Measurements from ENCODE around the gene SPAG17. TPM values are rescaled to one million over a fixed set of nuclear protein-coding genes. Genes with fewer than 3 reads are reported as not detected.

Gene SPAG17
- total RNA-seq, 2 experiments from 2014 or later = not detected

- ATAC-seq (ENCODE audit: low read depth) = no peak
- no peak overlapping the region for H3K4me3 Mint-ChIP-seq
- H3K9me3 Mint-ChIP-seq = no peaks in the 10 kb centered on the region
- POLR2A ChIA-PET = no interaction called here
- DNase-seq = no peak
- H3K27ac Mint-ChIP-seq = no peak overlapping the region
- no peaks in the 10 kb centered on the region for H3K36me3 Mint-ChIP-seq
- H3K4me1 Mint-ChIP-seq = no peaks in the 10 kb centered on the region
- H3K27me3 Mint-ChIP-seq = no peaks in the 10 kb centered on the region
Measured at GRCh38 chr1:118200836-118201235, 15.8 kb upstream of the SPAG17 start.

DNA sequence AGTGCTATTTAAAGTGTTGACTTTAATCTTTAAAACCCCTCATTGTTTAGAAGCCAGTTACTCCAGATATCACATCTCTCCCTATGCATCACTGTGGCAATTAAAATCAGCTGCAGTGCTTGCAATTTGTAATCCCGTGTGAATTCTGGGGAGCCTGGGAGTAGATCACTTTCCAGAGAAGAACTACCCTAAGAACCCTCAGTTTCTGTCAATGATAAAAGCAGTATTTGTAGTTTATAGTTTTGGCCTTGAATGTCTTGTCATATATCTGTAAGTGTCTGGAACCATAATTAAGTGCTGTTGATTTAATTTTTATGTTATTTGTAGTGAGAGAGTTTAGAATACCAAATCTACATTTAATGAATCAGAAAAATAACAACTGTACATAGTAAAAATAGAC lies 5.5 kb upstream of the SPAG17 start:
- no peaks in the 10 kb centered on the region for H3K27me3 Mint-ChIP-seq
- ATAC-seq (ENCODE audit: low read depth) (no peak), DNase-seq (no peak)
- H3K36me3 Mint-ChIP-seq = no peaks in the 10 kb centered on the region
- POLR2A ChIA-PET = no interaction called here
- H3K9me3 Mint-ChIP-seq = peaks cover 3% of the 10 kb centered on the region
- H3K27ac Mint-ChIP-seq = no peak overlapping the region
- H3K4me3 Mint-ChIP-seq = no peak overlapping the region
- H3K4me1 Mint-ChIP-seq = no peaks in the 10 kb centered on the region

GRCh38 chr1:118189564-118189963 lies 4.5 kb upstream of the SPAG17 start:
- ATAC-seq (ENCODE audit: low read depth) (no peak), DNase-seq (no peak)
- Mint-ChIP-seq H3K36me3 (no peaks in the 10 kb centered on the region), H3K27ac (no peak overlapping the region), H3K4me1 (no peaks in the 10 kb centered on the region), H3K9me3 (peaks cover 5% of the 10 kb centered on the region), H3K4me3 (no peak overlapping the region), H3K27me3 (no peaks in the 10 kb centered on the region)
- POLR2A ChIA-PET = no interaction called here

DNA sequence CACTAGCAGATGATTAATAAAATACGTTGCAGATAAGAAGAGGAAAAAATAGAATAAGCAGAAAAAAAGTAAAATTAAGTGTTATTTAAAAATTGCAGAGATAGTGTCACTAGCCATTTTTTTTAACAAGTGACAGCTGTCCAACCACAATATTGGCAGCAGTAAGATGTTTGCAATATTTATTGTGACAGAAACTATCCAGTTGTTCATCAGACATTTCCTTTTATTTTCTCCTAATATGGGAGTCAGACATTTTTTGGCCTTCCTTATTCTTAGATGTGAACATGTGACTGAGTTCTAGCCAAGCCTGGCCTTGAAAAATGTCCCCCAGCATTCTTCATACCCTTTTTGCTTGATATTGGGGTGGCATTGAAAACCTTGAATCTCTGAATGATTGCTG lies 3.4 kb upstream of the SPAG17 start:
- Mint-ChIP-seq H3K36me3 (no peaks in the 10 kb centered on the region), H3K4me3 (no peak overlapping the region), H3K27ac (no peak overlapping the region), H3K4me1 (no peaks in the 10 kb centered on the region), H3K27me3 (no peaks in the 10 kb centered on the region), H3K9me3 (peaks cover 5% of the 10 kb centered on the region)
- POLR2A ChIA-PET = no interaction called here
- DNase-seq (no peak), ATAC-seq (ENCODE audit: low read depth) (no peak)

- Mint-ChIP-seq H3K27ac (no peak overlapping the region), H3K4me3 (no peak overlapping the region), H3K27me3 (no peaks in the 10 kb centered on the region), H3K9me3 (peaks cover 1% of the 10 kb centered on the region), H3K36me3 (no peaks in the 10 kb centered on the region), H3K4me1 (no peaks in the 10 kb centered on the region)
- POLR2A ChIA-PET = no interaction called here
- DNase-seq (no peak), ATAC-seq (ENCODE audit: low read depth) (no peak)
Measured at GRCh38 chr1:118186026-118186425, 998 bp upstream of the SPAG17 start.

DNA sequence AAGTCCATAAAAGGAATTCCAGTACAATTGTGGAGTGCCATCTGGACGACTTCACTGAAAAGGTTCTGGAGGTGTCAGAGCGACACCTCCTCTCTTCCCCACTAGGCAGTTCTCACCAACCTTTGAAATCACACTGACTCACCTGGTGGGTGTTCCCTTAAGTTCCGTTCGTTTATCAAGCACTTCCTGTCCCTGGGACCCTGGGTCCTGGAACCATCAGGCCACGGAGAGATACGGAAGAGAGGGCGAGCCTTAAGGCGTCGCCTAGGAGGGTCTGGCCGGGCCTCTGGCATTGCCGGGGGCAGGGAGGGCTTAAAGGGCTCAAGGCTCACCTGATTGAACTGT lies 317 bp downstream of the SPAG17 start:
- ATAC-seq (ENCODE audit: low read depth) (no peak), DNase-seq (no peak)
- Mint-ChIP-seq H3K9me3 (peaks cover 1% of the 10 kb centered on the region), H3K27me3 (no peaks in the 10 kb centered on the region), H3K36me3 (no peaks in the 10 kb centered on the region), H3K4me3 (no peak overlapping the region), H3K27ac (no peak overlapping the region), H3K4me1 (no peaks in the 10 kb centered on the region)
- POLR2A ChIA-PET = no interaction called here

DNA sequence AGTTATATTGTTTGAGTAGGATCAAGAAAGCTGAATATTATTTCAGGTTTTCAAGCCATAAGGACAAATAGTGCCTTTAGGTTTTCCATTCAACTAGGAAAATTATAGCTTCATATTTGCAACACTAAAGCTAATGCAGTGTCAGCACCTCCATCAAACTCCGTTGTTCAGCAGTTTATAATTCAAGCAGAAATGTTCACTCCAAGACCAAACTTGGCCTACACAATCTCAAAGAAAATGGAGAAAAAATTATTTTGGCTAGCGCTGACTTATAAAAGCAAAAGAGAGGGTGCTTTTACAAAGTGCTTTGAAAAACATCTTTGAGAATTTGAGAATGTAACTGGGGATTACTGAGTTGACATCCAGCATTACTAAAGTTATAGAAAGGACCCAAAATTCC lies 1.4 kb downstream of the SPAG17 start:
- H3K9me3 Mint-ChIP-seq = peaks cover 1% of the 10 kb centered on the region

GRCh38 chr1:118177998-118178397 lies 7.0 kb downstream of the SPAG17 start:
- H3K27ac Mint-ChIP-seq = no peak overlapping the region
- no peak for DNase-seq
- peaks cover 3% of the 10 kb centered on the region for H3K27me3 Mint-ChIP-seq
- peaks cover 2% of the 10 kb centered on the region for H3K9me3 Mint-ChIP-seq
- no peak overlapping the region for H3K4me3 Mint-ChIP-seq
- no peak for ATAC-seq (ENCODE audit: low read depth)
- H3K36me3 Mint-ChIP-seq = no peaks in the 10 kb centered on the region
- H3K4me1 Mint-ChIP-seq = no peaks in the 10 kb centered on the region
- POLR2A ChIA-PET = no interaction called here

More for the DNA sequence above, 1.4 kb downstream of the SPAG17 start:
- ATAC-seq (ENCODE audit: low read depth) = no peak
- POLR2A ChIA-PET = no interaction called here
- Mint-ChIP-seq H3K4me3 (no peak overlapping the region), H3K27ac (no peak overlapping the region), H3K27me3 (no peaks in the 10 kb centered on the region), H3K36me3 (no peaks in the 10 kb centered on the region), H3K4me1 (no peaks in the 10 kb centered on the region)
- DNase-seq = no peak

DNA sequence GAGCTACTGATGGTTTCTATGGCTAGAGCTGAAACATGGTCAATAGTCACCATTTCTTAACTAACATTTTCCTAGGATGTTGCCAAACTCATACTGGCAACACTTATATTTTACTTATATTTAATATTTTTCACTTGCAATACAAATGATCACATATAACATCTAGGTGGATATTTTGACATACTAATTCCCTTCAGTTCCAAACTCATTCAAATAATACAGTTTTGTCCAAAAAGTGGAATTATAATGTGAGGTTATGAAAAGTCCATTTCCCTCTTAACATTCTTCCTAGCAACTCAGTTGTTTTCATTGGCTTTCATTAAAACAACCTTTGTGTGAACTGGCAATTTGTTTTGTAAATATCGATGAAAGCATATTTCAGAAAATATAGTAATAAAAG lies 16.0 kb downstream of the SPAG17 start:
- Mint-ChIP-seq H3K4me3 (no peak overlapping the region), H3K36me3 (no peaks in the 10 kb centered on the region), H3K27ac (no peak overlapping the region), H3K4me1 (no peaks in the 10 kb centered on the region), H3K9me3 (peaks cover 2% of the 10 kb centered on the region), H3K27me3 (no peaks in the 10 kb centered on the region)
- POLR2A ChIA-PET = no interaction called here
- DNase-seq (no peak), ATAC-seq (ENCODE audit: low read depth) (no peak)

DNA sequence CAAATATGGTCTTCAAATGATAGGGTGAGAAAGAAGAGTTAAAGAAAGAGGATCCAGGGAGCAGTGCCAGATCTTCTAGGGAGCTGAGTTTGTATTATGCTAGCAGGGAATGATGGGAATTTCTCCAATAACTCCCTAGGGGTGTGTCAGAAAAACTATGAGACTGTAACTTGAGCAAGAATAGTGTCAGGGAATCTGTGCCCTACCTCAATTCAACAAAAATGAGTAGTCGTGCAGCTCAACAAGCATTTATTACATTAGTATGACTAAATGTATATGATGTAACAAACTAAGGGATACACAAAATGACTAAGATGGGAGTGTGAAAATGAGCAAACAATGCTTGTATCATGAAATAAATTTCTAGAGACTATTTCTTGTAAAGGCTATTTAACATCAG lies 24.2 kb downstream of the SPAG17 start:
- no peak for ATAC-seq (ENCODE audit: low read depth)
- POLR2A ChIA-PET = no interaction called here
- Mint-ChIP-seq H3K27ac (no peak overlapping the region), H3K9me3 (no peaks in the 10 kb centered on the region), H3K4me1 (no peaks in the 10 kb centered on the region), H3K4me3 (no peak overlapping the region), H3K36me3 (no peaks in the 10 kb centered on the region), H3K27me3 (no peaks in the 10 kb centered on the region)
- DNase-seq = no peak

DNA sequence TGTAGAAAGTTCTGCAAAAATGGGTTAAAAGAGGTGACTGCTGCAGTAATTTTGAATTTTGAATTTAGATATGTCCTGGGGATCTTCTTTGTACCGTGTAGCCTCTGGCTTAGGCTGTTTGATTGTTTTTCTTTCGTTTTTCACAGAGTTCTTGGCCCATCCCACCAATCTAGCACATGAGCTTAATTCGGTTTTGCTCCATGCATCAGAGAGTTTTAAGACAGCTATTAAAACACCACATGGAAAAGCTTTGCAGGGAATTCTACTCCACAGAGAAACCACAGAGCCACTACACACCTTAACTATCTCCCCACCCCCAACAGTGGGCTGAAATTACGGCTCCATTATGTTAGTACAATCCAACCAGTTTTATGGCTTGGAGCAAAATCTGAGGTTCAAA lies 25.5 kb downstream of the SPAG17 start:
- DNase-seq (no peak), ATAC-seq (ENCODE audit: low read depth) (no peak)
- no peaks in the 10 kb centered on the region for H3K27me3 Mint-ChIP-seq
- no peaks in the 10 kb centered on the region for H3K36me3 Mint-ChIP-seq
- no peak overlapping the region for H3K4me3 Mint-ChIP-seq
- no peaks in the 10 kb centered on the region for H3K4me1 Mint-ChIP-seq
- no peak overlapping the region for H3K27ac Mint-ChIP-seq
- no peaks in the 10 kb centered on the region for H3K9me3 Mint-ChIP-seq
- POLR2A ChIA-PET = no interaction called here

DNA sequence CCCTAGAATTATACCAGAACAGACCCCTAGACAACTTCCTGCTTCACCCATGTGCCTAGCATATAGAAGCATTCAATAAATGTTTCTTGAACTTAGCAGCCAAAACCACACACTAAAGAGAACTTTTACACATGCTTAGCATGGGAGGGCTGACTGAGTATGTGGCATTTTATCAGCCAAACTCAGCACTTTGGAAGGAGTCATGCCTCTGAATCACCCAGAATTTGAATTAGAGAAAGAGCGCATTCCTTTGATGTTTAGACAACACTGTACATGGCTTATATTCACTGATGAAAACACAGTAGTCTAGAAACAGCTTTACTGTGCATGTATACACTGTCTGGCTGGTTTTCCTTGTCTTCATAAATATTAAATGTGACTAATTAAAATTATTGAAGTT lies 26.1 kb downstream of the SPAG17 start:
- POLR2A ChIA-PET = no interaction called here
- Mint-ChIP-seq H3K9me3 (no peaks in the 10 kb centered on the region), H3K36me3 (no peaks in the 10 kb centered on the region)

DNA sequence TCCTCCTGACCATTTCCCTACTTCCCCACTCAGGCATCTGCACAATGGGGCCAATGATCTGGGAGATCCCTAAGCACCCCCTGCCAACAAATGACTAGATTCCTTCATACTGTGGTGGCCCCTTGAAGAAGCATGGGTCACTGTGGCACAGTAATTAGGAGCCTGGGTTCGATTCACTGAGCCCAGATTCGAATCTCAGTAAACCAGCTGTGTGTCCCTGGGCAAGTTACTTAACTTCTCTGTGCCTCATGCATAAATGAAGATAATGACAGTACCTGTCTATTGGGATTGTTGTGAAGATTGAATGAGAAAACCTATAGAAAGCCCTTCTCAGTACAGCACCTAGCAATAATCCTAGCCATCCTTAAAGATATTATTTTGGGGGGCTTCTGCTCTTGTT lies 27.5 kb downstream of the SPAG17 start:
- DNase-seq = no peak
- POLR2A ChIA-PET = no interaction called here
- H3K4me3 Mint-ChIP-seq = no peak overlapping the region
- H3K9me3 Mint-ChIP-seq = no peaks in the 10 kb centered on the region
- no peaks in the 10 kb centered on the region for H3K27me3 Mint-ChIP-seq
- no peaks in the 10 kb centered on the region for H3K36me3 Mint-ChIP-seq
- H3K4me1 Mint-ChIP-seq = no peaks in the 10 kb centered on the region
- no peak overlapping the region for H3K27ac Mint-ChIP-seq
- no peak for ATAC-seq (ENCODE audit: low read depth)

More for the DNA sequence above, 26.1 kb downstream of the SPAG17 start:
- no peak overlapping the region for H3K4me3 Mint-ChIP-seq
- ATAC-seq (ENCODE audit: low read depth) (no peak), DNase-seq (no peak)
- no peak overlapping the region for H3K27ac Mint-ChIP-seq
- H3K4me1 Mint-ChIP-seq = no peaks in the 10 kb centered on the region
- H3K27me3 Mint-ChIP-seq = no peaks in the 10 kb centered on the region

GRCh38 chr1:118155106-118155505 lies 29.9 kb downstream of the SPAG17 start:
- POLR2A ChIA-PET = no interaction called here
- Mint-ChIP-seq H3K27ac (no peak overlapping the region), H3K36me3 (no peaks in the 10 kb centered on the region), H3K4me3 (no peak overlapping the region), H3K27me3 (no peaks in the 10 kb centered on the region), H3K4me1 (no peaks in the 10 kb centered on the region), H3K9me3 (no peaks in the 10 kb centered on the region)
- no peak for DNase-seq
- no peak for ATAC-seq (ENCODE audit: low read depth)

- DNase-seq = no peak
- Mint-ChIP-seq H3K4me3 (no peak overlapping the region), H3K27me3 (no peaks in the 10 kb centered on the region), H3K36me3 (no peaks in the 10 kb centered on the region), H3K4me1 (no peaks in the 10 kb centered on the region), H3K9me3 (no peaks in the 10 kb centered on the region), H3K27ac (no peak overlapping the region)
- ATAC-seq (ENCODE audit: low read depth) = no peak
- POLR2A ChIA-PET = no interaction called here
Measured at GRCh38 chr1:118154220-118154619, 30.8 kb downstream of the SPAG17 start.
